OCI-LY3 (cell line): ENCODE data around the gene ZNF830.

Experiments
- CTCF ChIP-seq: fragments of 200-600, 300-600 bp; sonication (generic); IDR thresholded peaks from 2 replicates; pipeline ENCODE4 v1.5.1; 2014; ENCODE audit warnings: antibody characterized with exemption, low read length, low read depth
- EZH2phosphoT487 ChIP-seq: fragments of 200-600 bp; shearing (Covaris generic); IDR thresholded peaks from 2 replicates; pipeline ENCODE4 v1.6.1; 2018; ENCODE audit warnings: antibody characterized with exemption, mixed run types, low read depth

- TF ChIP-seq CTCF (no peak), EZH2phosphoT487 (no peak)
These were observed 40.2 kb downstream of the ZNF830 start for GRCh38 chr17:35001549-35001948.
